GM03348 (cell line): ENCODE data around the gene RPL11.
"Not testable (repeated sequence)": the region's sequence is repeated elsewhere in the genome, so short reads cannot be mapped to it uniquely, and the experiment has no call there.

ENCODE experiments used
- DNase-seq: peaks from one replicate; pipeline ENCODE4 v3.0.0; 2012; ENCODE audit warnings: low spot score

RPL11 gene

DNA sequence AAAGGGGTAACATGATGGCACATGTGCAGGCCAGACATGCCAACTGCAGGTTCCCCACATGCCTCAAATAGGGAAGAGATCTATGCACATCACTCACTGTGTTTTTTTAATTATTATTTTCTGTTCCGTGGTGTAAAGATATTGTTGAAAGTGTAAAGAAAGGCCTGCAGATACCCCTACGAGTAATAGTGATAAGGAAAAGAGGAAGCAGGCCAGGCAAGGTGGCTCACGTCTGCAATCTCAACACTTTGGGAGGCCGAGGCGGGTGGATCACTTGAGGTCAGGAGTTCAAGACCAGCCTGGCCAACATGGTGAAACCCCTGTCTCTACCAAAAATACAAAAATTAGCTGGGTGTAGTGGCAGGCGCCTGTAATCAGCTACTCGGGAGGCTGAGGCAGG is 6.4 kb upstream of the RPL11 start:
- not testable (repeated sequence) for DNase-seq

DNA sequence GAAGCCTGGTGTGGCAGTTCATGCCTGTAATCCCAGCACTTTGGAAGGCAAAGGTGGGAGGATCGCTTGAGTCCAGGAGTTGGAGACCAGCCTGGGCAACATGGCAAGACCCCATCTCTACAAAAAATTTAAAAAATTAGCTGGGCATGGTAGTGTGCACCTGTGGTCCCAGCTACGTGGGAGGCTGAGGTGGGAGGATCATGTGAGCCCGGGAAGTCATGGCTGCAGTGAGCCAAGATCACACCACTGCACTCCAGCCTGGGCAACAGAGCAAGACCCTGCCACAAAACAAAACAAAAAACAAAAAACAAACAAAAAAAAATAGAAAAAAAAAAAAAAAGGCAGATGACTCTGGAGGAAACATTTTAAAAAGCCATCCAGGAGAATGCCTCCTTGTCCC is 3.9 kb upstream of the RPL11 start:
- not testable (repeated sequence) for DNase-seq

DNA sequence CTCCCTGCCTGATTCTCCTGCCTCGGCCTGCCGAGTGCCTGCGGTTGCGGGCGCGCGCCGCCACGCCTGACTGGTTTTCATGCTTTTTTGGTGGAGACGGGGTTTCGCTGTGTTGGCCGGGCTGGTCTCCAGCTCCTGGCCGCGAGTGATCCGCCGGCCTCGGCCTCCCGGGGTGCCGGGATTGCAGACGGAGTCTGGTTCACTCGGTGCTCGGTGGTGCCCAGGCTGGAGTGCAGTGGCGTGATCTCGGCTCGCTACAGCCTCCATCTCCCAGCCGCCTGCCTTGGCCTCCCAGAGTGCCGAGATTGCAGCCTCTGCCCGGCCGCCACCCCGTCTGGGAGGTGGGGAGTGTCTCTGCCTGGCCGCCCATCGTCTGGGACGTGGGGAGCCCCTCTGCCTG is 3.3 kb upstream of the RPL11 start:
- DNase-seq: not testable (repeated sequence)

DNA sequence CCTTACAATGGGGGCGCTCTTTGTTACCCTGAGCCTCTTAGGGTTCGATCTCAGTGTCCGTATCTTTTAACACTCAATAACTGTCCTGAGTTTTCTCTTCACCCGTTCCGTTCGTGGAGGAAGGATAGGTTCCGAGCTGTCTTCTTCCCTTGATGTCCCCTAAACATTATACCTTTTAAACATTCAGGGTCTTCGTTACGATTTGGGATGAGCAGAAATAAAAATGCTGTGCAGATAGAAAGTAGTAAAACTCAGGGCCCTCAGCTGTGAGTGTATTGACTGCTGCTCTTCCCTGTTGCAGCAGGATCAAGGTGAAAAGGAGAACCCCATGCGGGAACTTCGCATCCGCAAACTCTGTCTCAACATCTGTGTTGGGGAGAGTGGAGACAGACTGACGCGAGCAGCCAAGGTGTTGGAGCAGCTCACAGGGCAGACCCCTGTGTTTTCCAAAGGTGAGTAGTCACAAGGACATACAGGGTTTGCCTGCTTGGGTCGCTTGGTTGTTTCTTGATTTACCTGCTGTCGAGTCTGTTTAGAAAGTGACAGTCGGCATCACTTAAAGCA is 784 bp downstream of the RPL11 start:
- no peak for DNase-seq

DNA sequence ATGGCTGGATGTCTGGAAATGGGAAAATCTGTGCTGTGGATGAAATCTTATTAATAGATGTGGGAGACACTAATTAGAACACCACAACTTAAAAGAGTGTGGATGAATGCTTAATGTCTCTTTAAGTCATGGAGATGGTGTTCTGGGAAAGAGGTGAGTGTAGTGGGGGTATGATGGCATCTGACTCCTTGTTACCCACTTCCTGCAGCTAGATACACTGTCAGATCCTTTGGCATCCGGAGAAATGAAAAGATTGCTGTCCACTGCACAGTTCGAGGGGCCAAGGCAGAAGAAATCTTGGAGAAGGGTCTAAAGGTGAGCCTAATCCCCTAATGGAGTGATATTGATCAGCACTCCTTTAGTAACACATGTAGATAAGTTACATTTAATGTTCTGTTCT is 2.0 kb downstream of the RPL11 start:
- DNase-seq: no peak

DNA sequence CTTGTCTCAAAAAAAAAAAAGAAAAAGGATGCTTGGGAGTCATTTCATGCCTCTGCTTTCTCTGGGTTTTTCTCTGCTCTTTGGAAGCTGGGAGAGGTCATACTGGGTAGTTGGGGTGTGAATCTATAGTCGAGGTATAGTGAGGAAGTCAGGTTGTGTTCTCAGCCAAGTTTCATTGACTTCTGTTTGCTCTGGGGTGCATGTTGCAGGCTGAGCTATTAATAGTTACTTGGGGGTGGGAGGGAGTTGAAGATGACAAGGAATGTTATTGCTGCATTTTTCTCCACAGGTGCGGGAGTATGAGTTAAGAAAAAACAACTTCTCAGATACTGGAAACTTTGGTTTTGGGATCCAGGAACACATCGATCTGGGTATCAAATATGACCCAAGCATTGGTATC is 2.8 kb downstream of the RPL11 start:
- DNase-seq: no peak

DNA sequence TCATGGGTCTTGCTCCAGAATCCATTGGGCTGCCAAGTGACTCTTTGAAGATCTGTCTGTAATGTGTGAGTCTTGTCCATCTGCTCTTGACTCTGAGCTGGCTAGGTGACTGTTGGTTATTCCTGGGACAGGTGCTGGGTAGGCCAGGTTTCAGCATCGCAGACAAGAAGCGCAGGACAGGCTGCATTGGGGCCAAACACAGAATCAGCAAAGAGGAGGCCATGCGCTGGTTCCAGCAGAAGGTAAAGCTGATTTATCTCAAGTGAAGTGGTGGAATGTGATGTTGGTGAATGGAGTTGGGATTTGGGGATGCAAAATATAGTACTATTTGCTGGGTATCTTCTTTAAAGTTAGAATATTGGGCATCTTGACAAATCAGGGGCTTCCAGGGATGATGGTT is 4.1 kb downstream of the RPL11 start:
- no peak for DNase-seq

DNA sequence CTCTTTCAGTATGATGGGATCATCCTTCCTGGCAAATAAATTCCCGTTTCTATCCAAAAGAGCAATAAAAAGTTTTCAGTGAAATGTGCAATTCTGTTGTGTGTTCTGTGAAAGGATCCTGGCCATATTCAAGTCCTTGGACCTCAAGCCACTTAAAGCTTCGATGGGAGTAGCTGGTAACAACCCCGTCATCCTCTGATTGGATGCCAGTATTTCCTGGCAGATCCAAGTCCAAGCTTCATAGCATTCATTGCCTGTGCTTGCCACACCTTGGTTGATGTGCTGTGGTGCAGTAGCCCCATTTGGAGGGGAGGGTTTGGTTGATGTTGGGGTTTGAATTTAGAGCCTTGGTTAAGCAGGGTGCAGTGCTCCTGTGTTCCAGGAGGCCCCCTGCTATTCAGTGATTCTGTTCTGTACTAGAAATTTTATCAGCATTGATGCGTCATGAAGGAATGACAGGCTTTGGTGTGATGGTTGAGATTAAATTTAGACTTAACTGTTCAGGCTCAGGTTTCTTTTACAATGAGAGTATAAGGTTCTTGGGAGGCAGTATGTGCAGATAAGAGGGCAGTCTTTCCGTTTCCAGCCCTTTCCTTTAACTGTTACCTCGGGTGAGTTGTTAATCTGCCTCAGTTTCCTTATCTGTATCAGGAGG is 4.9 kb downstream of the RPL11 start:
- DNase-seq: no peak

DNA sequence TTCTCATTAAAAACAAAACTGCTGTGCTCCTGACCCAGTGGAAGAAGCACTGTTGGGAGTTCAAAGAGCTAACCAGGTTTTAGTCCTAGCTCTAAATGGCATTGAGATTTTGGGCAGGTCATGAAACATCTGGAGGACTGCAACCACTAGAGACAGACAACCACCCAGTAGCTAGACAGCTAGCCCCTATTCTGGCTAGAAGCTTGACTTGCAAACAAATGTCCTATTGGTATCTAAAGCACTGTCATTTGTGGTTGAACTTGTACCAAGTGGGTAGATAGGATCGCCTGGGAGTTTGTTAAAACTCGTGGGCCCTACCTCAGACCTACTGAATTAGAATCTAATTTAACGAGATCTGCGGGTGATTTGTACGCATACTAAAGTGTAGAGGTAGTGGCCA is 6.9 kb downstream of the RPL11 start:
- DNase-seq: no peak

DNA sequence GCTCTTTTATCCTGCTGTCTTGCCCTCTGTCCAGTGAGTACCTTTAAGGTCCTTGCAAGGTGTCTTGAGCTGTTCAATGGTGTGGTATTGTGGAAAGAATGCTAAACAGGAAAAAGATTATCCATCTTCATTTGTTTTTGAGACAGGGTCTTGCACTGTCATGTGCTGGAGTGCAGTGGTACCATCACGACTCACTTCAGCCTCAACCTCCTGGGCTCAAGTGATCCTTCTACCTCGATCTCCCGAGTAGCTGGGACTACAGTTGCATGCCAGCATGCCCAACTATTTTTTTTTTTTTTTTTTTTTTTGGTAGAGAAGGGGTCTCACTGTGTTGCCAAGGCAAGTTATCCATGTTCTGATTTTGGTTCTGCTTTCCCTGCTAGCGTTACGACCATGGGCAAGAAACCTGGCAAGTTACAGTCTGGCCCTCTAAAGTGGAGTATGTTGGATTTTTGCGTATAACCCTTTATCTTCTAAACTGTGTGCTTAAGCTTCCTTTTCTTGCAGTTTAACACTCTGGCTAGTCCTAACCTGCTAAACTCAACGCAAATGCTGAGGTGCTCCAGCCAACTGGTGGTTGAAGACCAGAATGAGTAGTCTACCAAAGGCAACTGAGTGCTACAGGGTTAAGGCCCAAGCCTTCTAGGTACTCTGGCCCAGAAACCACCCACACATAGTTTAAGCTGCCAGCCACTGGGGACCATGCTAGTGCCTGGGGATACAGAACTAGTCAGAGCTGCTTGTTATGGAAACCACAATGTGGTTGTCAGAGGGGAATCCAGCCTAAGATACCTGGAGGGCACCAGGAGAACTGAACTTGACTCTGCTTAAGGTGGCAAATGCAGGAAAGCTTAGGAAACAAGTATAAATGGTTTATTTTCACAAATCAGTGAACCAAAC is 7.9 kb downstream of the RPL11 start:
- no peak for DNase-seq

DNA sequence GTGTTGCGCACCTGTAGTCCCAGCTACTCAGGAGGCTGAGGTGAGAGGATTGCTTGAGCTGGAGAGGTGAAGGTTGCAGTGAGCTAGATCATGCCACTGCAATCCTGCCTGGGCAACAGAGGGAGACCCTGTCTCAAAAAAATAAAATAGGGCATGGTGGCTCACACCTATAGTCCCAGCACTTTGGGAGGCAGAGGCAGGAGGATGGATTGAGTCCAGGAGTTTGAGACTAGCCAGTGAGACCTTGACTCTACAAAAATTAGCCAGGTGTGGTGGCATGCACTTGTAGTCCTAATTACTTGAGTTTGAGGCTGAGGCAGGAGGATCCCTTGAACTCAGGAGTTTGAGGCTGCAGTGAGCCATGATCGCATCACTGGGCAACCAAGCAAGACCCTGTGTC is 9.7 kb downstream of the RPL11 start:
- DNase-seq: no peak

DNA sequence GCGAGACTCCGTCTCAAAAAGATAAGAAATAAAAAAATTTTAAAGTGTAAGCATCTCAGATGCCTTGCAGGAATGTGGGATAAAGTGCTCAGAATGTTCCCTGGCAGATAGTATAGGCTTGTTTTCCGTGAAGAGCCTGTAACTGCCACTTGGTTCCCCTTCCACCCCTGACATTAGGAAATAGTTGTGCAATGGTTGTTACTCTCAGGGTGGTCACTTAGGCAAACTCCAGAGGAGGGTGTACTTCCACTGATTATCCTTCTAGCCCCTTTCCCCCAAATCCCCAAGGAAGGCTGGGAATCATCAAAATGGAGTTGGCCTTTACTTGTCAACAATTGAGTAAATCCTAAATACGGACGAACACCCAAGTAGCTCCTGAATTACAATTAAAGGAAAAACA is 10.4 kb downstream of the RPL11 start:
- DNase-seq: no peak

DNA sequence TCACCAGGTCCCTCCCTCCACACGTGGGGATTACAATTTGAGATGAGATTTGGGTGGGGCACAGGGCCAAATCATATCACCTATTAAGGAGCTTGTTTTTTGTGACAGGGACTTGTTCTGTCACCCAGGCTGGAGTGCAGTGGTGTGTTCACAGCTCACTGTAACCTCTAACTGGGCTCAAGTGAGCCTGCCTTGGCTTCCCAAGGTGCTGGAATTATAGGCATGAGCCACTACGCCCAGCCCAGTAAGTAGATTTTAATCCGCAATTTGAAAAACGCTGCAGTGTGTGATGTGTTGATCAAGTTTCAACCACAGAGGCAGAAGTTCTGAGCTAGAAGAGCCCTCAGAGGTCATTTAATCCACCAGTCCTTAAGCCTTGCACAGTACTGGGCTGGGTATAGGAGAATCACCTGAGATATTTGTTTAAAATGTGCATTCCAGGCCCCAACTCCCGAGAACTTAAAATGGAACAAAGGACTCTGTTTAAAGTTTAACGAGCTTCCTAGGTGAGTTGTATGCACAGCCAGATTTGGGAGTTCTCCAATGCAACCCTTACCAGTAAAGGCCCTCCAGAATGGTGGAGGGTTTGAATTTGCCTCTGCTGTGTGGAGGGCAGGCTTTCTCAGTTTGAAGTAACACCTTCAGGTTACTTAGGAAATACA is 13.4 kb downstream of the RPL11 start:
- DNase-seq: no peak

DNA sequence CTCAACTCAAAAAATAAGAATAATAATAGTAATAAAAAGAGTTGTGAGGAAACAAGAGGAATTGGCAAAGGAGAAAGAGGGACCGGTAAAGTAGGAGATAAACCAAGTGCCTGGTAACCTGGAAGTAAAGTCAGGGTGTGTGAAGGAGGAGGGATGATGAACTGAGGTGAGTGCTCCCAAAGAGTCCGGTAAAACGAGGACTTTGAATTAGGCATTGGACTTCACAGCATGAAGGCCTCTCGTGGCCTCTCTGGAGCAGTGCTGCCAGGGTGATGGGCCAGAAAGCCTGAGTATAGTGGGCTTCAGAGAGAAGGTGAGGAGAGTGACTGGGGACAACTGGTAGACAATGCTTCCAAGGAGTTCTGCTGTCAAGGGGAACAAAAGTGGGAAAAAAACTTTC is 17.6 kb downstream of the RPL11 start:
- DNase-seq: no peak

DNA sequence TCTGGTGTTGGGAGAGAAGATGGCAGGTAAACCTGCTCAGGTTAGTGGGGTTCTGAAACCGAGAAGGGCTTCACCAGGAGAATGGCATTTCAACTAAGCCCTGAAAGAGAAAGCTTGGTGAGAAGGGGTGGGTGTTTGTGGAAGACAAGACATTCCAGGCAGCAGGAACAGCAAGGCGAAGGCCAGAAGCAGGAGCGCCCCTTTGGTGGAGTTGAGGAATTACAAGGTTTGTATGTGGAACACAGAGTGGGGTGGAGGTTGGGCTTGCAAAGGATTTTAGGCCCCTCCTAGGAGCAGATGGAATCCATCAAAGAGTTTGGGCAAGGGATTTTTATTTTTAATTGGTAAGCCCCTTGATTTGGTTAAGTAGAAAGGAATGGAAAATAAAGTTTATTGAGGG is 26.9 kb downstream of the RPL11 start:
- peak; percentile 26 for DNase-seq

DNA sequence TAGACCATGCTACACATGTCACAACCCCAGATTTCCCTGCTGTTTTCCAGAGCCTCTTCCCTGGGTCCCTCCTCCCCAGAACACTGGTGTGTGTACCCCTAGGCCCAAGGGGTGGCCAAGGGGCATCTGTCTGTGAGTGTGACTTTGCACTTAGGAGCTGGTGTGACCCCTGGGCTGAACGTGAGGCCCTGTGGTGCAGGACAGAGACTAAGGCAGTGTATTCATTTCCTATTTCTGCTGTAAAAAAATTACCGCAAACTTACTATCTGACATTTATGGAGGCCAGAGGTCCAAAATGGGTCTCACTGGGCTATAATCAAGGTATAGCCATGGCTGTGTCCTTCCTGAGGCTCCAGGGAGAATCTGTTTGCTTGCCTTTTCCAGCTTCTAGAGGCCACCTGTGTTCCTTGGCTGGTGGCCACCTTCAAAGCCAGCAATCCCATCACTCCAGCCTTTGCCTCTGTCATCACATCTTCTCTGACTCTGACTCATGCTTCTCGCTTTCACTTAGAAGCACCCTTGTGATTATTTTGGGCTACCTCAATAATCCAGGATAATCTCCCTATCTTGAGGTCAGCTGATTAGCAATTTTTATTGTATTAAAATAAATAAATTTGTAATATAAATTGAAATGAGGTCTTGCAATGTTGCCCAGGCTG is 27.7 kb downstream of the RPL11 start:
- DNase-seq: no peak

DNA sequence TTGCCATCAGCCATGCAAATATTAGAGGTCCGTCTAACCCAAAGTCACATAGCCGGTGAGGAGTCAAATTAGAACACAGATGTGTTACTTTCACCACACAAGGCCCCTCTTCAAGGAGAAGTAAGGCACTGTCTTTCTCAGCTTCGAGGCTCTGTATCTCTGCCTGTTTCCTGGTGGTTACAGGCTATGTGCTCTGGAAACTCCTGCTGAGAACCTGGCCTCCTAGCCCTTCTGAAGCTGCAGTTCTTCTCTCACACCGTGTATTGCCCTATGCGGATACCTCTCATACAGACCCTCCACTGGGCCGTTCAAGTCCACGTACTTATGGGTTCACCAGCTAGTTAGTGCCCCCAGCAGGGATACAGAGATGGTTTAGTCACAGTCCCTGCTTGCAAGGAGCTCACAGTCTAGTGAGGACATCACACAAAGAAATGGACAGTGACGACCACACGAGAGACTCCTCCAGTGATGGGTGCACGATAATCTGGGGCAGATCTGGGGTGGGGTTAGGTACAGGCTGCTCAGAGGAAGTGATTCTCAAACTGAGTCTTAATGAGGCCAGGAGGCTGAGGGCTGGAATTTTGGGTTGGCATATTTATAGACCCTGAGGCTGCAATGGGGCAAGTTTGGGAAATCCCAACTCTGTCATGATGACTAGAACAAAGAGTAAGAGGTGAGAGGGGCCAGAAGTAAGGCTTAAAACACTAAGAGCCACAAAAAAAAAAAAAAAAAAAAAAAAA is 28.8 kb downstream of the RPL11 start:
- no peak for DNase-seq

DNA sequence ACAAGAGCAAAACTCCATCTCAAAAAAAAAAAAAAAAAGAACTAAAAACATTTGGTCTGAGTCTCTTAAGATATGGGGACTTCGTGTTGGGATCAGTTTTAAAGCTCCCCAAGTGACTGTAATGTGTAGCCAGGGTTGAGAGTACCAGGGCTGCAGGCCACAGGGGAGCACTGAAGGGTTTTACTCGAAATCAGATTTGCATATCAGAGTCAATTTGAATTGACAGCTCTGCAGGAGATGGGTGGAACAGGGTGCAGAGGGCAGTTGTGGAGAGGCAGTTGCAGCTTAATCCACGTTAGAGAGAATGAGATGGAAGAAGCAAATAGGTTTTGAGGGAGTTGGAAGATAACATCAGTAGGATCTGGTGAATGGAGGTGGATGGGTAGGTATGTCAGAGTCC is 31.0 kb downstream of the RPL11 start:
- no peak for DNase-seq

DNA sequence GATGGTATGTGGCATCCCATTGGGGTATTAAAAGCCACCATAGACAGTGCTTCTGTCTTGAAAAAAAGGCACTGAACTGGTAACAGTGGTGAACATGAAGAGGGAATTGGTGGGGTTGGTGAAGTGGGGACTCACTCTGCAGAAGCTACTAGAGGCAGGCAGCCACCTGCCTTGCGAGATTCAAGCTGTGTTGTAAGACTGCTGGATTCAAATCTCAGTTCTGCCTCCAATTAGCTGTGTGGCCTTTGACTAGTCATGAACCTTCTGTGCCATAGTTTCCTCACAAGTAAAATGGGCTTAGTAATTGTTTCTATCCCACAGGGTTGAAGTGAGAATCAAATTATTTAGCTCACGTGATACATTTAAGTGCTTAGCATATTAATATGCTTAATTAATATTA is 35.1 kb downstream of the RPL11 start:
- no peak for DNase-seq

DNA sequence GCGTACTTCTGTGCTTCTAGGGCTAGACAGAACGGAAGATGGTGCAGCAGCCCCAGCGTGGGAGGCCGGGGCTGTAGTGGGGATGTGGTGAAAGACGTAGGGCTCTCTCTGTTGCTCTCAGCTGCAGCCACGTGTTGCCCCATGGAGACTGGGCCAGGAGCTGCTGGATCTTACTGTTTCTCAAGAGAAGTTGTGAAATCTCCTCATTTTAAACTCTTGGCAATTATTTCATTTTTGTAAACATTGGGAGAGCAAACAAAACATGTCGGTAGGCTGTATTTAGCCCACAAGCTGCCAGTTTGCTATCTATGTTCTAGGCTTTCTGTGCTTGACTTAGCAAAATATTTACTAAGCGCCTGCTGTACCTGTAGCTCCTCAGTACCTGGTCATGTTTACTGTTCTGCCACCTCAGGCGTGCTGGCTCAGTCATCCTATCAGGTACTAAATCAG is 35.8 kb downstream of the RPL11 start:
- DNase-seq: peak; percentile 77
